ENCODE measurements around the gene ZNF423. TPM values are rescaled to one million over a fixed set of nuclear protein-coding genes. Genes with fewer than 3 reads are reported as not detected.

The ZNF423 gene
- total RNA-seq, 1 experiment from 2014 or later, result not detected

GRCh38 chr16:49826515-49826914 is 29.4 kb downstream of the ZNF423 start:
- no peak for DNase-seq (ENCODE audit: low read depth)

GRCh38 chr16:49825041-49825440 is 30.9 kb downstream of the ZNF423 start:
- no peak for DNase-seq (ENCODE audit: low read depth)

GRCh38 chr16:49824593-49824992 is 31.3 kb downstream of the ZNF423 start:
- no peak for DNase-seq (ENCODE audit: low read depth)

DNA sequence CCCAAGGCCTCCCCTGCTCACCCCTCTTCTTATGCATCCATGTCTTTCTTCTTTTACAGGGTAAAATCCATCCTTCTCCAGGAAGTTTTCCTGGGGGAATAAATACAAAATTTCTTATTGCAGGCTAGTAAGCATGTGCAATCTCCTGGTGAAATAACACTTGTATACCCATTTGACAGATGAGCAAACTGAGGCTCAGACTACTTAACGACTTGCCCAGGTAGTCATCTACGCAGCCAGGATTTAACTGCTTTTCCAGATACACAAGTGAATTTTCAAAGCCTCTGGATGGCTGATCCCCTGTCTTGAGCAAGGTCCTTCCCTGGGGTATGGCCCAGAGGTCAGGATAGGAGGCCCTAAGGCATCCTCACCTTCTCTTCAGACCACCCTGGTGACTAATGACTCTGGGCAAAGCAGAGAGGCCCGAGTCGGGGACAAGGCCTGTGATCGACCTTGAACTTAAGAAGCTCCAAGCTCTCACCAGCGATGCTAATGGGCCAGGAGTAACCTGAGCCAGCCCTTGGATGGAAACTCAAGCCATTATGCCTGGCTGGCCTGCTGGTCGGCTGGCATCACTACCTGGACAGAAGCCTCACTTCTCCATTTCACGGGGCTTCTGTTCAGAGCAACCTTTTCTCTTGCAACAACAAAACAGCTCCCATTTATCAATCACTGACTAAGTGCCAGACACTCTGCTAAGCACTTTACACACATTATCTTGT is 33.1 kb downstream of the ZNF423 start:
- no peak for DNase-seq (ENCODE audit: low read depth)

DNA sequence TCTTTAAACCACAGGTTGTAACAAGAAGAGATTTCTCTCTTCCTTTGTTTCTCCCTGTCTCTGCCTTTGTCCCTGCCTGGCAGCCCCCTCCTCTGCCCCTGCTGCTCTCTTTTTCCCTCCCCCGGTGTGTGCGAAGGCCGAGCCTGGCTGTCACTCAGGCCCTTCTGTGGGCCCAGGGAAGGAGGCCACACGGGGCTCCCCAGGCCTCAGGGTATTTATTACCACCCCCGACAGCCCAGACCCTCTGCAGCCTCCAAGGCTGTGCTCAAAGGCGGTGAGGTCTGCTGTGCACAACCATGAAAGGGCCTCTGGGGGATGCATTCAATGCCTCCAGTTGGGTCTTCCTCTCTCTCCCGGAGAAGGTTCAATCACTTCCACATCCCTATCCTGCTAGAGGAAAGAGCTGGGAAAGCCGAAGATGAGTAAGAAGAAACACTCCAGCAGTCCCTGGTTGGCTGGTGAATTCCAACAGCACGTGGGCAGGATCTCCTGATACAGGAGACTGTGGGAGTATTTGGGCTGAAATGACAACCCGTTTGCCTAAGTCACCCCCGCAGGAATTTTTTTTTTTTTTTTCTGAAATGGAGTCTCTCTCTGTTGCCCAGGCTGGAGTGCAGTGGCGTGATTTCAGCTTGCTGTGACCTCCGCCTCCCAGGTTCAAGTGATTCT is 34.2 kb downstream of the ZNF423 start:
- DNase-seq (ENCODE audit: low read depth), result no peak

GRCh38 chr16:49821156-49821555 is 34.8 kb downstream of the ZNF423 start:
- no peak for DNase-seq (ENCODE audit: low read depth)

DNA sequence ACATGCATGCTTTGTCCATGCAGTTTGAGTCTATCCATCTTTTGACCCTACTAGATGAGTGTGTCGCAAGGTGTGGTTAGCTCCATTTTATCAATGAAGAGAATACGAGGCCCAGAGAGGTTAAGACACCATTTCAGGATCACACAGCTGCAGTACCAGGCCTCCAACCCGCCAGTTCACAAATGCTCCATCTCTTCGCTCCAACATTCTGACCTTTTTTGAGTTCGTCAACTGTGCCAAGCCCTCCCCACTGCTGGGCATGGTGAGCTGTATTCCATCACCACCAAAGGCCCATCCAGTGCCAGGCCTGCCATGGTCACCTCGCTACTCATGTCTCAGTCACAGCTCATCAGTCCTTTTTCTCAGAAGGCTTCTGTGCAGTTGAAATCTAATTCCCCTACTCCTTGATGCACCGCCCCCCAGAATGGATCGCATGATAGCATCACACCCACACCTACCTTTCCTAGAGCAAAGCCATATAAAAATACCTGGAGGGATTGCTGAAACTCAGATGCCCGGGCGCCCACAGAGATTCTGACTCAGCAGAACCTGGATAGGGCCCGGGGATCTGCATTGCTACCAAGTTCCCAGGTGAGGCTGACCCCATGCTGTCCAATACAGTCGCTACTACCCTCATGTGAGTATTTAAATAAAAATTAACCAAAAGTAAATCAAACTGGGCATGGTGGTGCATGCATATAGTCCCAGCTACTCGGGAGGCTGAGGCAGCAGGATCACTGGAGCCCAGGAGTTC is 38.0 kb downstream of the ZNF423 start:
- no peak for DNase-seq (ENCODE audit: low read depth)

DNA sequence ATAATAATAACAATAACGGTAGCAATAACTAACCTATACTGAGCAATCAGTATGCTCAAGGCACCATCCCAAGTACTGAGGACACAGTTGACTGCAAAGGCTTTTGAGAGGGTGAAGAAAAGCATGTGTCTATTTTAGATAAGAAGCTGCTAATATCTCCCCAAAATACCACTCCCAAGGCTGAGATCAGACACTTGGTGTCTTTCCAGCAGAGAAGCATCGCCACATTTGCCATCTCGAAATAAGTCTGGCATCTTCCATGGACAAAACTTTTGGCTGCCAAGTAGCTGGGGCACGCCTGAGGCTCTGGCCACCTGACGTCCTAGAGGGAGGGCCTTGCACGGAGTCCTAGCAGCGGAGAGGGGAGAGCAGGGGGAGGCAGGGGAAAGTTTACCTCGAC is 39.0 kb downstream of the ZNF423 start:
- no peak for DNase-seq (ENCODE audit: low read depth)

- DNase-seq (ENCODE audit: low read depth), result peak; percentile 0
These were observed 44.1 kb downstream of the ZNF423 start for GRCh38 chr16:49811644-49812334.

DNA sequence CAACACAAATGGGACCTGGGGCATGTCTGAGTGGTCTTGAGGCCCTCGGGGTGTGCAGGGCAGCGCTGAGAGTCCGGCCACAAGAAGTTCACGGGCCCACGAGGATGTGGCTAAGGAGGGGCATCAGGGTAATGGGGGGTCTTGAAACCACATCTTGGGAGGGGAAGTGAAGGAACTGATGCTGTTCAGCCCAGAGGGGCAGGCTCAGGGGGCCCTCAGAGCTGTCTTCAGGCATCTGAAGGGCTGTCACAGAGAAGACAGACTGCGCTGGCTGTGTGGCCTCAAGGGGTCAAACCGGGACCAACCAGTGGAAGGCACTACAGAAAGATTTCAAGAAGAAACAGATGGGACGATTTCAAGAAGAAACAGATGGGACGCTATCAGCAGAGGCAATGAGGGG is 45.1 kb downstream of the ZNF423 start:
- DNase-seq (ENCODE audit: low read depth), result no peak

- no peak for DNase-seq (ENCODE audit: low read depth)
These were observed 46.4 kb downstream of the ZNF423 start for GRCh38 chr16:49809561-49809960.

DNA sequence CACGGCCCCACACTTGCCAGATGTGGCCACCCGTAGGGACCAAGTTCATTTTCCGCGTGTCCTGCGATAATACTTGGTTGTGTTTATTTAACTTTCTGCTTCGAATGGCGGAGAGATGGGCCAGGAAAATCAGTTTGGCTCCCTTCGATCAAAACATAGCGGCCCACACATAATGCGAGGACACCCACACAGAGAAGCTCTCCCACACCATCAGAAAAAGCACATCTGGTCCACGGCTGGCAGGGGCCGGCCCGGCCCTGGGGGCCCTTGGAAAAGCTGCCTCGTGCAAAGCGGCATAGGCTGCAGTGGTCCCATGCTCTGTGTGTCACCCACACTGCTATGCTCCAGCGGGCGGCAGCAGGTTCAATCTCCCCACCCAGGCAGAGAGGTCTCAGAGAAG is 46.9 kb downstream of the ZNF423 start:
- DNase-seq (ENCODE audit: low read depth), result no peak

GRCh38 chr16:49806446-49806845 is 49.5 kb downstream of the ZNF423 start:
- no peak for DNase-seq (ENCODE audit: low read depth)

GRCh38 chr16:49801290-49801689 is 54.6 kb downstream of the ZNF423 start:
- DNase-seq (ENCODE audit: low read depth), result no peak

DNA sequence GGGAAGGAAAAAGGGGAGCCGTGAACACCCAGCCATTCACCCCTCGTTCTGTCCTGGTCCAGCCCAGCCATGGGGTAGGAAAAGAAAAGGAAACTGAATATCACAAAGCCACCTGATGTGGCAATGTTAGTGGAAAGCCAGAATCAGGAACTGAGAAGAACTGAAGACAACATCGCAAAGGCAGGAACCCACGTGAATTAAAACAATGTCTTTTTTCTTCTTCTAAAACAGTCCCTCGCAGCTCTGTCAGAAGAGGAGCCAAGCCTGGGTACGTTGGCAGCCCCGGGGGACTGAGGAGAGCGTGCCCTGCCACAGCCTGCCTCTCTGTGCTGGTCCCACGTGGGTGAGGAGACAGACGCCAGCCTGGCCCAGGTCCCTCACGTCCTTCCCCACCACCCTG is 55.0 kb downstream of the ZNF423 start:
- DNase-seq (ENCODE audit: low read depth), result no peak

- DNase-seq (ENCODE audit: low read depth), result no peak
These were observed 55.5 kb downstream of the ZNF423 start for GRCh38 chr16:49800441-49800840.

DNA sequence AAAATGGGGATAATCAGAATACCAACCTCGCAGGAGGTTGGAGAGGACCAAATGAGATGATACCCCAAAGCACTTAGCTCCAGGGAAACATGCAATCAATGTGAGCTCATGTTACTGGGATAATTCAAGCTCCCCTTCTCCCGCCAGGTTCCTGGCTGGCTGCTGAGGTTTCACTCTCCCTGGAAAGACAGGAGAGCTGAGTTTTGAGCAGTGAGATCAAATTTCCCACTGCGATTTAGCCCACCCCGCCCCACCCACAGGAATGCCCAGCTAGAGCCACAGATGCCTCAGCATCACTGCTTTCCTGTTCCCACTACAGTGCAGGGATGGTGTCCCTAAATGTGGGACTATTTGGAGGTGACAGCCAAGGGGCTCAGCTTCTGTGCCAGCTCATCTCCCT is 56.7 kb downstream of the ZNF423 start:
- no peak for DNase-seq (ENCODE audit: low read depth)

DNA sequence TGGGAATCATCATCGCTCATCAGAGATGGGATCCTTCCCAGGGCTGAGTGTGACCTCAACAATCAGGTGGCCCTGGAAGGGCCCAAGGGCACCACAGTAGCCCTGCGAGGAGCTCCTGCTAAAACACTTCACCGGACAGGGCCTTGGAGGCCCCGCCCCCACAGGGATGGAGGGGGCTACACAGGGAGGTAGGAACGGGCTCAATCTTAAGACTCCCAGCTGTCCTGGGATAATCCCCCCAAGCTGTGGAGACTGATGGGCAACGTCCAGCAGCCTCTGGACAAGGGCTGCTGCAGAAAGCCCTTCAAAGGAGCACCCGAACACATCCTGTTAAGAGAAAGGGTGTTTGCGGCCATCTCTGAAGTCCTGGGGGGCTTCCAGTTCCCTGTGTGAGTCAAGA is 60.4 kb downstream of the ZNF423 start:
- DNase-seq (ENCODE audit: low read depth), result no peak

GRCh38 chr16:49793244-49793643 is 62.7 kb downstream of the ZNF423 start:
- no peak for DNase-seq (ENCODE audit: low read depth)

- DNase-seq (ENCODE audit: low read depth), result no peak
These were observed 66.3 kb downstream of the ZNF423 start for GRCh38 chr16:49789616-49790015.

DNA sequence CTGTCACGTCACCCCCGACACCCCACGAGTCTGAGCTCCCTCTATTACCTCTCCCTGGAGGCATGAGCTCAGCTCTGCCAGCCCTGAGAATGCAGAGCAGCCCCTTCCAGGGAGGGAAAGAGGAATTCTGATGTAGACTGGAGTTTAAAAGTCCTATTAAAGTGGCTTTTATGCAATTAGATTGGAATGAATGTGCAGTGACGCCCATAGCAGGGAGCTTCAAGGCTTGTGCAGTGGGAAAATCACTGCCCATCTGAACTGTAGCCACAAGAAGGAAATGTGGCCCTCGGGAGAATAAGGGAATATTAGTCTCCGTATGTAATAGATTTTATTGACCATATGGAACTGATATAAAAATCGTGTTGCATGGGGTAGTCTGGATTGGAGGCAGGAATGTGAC is 66.9 kb downstream of the ZNF423 start:
- DNase-seq (ENCODE audit: low read depth), result no peak

- DNase-seq (ENCODE audit: low read depth), result no peak
These were observed 67.3 kb downstream of the ZNF423 start for GRCh38 chr16:49788572-49788971.
